NCI-H2227 treated with DMSO at 0.1 percent for 48 hours (cell line): ENCODE results near the gene AP2A1.

Source experiments
- DNase-seq: peaks from one replicate; lab custom pipeline; 2025; lab: John Stamatoyannopoulos, UW

Gene AP2A1

DNA sequence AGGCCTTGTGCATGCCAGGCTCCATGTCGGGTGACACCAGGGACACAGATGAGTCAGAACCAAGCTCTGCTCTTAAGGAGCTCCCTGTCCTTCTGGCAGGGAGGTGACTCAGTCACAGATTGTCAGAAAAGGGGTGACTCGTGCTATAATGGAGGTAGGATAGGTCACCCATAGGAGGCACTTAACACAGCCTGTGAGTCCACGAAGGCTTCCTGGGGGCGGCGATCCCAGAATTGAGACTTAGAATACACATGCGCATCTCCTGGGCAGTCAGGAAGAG is 26.7 kb downstream of the AP2A1 start:
- no peak for DNase-seq

DNA sequence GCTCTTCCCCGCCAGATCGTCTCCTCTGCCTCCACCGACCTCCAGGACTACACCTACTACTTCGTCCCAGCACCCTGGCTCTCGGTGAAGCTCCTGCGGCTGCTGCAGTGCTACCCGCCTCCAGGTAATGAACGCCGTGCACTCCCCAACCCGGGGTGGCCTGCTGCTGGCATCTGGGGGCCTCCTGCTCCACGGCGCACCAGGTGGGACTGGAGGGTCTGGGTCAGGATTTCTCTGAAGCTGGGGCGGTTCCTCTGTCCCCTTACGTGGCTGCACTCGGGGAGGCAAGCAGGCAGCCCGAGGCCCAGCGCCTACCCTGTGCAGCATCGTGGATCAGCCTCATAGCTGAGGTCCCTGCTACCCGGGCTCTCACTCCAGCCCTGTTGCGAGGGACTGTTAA is 28.8 kb downstream of the AP2A1 start:
- DNase-seq = no peak

DNA sequence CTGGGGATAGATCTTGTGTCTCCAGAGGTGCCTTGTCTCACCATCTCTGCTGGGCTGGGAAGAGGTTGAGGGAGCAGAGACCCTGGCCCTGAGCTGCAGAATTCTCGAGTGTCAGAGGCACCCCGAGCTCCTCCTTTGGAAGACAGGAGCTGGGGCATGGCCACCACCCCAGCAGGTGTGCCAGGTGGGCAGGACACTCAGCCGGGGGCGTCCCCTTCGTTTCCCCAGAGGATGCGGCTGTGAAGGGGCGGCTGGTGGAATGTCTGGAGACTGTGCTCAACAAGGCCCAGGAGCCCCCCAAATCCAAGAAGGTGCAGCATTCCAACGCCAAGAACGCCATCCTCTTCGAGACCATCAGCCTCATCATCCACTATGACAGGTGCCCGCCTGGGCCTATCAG is 31.8 kb downstream of the AP2A1 start:
- DNase-seq = no peak

DNA sequence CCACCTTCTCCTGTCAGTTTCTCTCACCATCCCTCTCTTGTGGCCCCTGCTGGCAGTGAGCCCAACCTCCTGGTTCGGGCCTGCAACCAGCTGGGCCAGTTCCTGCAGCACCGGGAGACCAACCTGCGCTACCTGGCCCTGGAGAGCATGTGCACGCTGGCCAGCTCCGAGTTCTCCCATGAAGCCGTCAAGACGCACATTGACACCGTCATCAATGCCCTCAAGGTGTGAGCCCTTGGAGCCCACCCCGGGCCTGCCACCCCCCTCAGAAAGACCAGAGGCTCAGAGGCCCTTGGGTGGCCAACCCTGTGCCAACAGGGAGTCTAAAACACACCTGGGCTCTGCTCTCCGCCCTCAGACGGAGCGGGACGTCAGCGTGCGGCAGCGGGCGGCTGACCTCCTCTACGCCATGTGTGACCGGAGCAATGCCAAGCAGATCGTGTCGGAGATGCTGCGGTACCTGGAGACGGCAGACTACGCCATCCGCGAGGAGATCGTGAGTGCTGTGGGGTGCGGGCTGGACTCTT is 32.5 kb downstream of the AP2A1 start:
- no peak for DNase-seq

DNA sequence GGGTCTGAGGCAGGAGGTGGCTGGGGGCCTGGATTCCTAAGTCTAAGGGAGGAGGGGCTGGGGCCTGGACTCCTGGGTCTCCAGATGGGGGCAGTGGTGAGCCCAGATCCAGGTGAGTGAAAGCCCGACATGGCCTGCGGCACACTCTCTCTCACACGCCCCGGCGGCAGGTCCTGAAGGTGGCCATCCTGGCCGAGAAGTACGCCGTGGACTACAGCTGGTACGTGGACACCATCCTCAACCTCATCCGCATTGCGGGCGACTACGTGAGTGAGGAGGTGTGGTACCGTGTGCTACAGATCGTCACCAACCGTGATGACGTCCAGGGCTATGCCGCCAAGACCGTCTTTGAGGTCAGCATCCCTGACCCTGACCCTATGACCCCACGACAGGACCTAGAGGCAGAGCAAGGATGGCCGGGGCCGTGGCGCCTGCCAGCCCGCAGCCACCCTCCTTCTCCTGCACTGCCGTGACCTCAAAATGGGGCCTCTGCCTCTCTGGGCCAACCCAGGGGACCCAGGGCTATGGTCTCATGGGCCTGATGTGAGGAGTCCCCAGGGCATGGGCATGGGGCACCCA is 33.1 kb downstream of the AP2A1 start:
- DNase-seq = no peak

DNA sequence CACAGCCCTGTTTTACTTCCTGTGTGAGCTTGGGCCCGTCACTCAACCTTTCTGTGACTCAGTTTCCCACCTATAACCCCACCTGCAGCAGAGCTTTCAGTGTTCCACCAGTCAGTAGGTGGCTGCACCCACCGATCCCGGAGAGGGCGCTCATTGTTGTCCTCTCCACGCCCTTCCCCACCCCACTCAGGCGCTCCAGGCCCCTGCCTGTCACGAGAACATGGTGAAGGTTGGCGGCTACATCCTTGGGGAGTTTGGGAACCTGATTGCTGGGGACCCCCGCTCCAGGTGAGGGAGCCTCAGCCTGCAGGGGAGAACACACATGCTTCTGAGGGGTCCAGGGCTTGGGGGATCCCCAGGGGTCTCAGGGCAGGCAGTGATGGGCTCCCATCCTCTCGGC is 34.0 kb downstream of the AP2A1 start:
- DNase-seq = no peak

DNA sequence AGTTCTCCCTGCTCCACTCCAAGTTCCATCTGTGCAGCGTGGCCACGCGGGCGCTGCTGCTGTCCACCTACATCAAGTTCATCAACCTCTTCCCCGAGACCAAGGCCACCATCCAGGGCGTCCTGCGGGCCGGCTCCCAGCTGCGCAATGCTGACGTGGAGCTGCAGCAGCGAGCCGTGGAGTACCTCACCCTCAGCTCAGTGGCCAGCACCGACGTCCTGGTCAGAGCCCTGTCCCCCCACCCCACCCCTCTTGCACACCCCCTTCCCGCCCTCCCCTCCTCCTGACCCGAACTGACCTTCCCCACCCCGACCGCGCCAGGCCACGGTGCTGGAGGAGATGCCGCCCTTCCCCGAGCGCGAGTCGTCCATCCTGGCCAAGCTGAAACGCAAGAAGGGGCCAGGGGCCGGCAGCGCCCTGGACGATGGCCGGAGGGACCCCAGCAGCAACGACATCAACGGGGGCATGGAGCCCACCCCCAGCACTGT is 34.6 kb downstream of the AP2A1 start:
- DNase-seq = no peak

DNA sequence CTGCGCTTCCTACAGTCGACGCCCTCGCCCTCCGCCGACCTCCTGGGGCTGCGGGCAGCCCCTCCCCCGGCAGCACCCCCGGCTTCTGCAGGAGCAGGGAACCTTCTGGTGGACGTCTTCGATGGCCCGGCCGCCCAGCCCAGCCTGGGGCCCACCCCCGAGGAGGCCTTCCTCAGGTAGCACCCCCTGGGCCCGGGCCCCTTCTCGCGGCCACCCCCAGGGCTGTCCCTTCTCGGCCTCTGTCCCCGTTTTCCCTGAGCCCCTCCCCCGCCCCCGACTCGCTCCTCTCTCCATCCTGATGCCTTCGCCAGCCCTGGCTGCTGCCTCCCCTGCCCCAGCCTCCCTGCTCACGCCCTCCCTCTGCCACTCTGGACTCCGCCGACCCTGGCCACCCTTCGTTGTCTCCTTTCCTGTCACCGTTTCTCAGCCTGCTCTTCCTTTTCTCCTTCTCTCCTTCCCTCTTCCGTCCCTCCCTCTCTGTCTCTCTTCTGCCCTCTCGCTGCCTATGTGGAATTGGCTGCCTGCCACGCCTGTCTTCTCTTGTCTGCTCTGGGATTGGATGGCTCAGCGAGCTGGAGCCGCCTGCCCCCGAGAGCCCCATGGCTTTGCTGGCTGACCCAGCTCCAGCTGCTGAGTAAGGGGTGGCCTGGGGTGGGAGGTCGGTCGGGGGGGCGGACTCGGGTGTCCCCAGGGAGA is 35.3 kb downstream of the AP2A1 start:
- DNase-seq = peak; percentile 63

DNA sequence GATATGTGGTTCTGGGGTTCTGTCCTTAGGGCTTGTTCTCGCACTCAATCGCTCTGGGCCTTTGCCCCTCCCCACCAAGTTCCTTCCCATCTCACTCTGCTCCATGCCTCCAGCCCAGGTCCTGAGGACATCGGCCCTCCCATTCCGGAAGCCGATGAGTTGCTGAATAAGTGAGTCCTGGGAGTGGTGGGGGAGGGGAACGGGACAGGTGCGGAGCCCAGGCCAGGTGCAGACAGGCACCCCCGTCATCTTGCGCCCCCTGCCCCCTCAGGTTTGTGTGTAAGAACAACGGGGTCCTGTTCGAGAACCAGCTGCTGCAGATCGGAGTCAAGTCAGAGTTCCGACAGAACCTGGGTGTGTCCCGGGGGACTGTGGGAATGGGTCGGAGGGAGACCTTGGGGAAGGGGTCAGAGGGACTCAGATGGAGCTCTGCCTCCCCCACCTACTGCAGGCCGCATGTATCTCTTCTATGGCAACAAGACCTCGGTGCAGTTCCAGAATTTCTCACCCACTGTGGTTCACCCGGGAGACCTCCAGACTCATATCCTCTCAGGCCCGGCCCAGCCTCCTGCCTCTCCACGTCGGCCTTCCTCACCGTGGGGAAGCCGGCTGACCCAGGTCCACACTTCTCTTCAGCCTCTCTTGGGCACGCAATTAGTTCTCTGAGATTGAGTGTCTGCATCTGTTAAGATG is 36.2 kb downstream of the AP2A1 start:
- no peak for DNase-seq

DNA sequence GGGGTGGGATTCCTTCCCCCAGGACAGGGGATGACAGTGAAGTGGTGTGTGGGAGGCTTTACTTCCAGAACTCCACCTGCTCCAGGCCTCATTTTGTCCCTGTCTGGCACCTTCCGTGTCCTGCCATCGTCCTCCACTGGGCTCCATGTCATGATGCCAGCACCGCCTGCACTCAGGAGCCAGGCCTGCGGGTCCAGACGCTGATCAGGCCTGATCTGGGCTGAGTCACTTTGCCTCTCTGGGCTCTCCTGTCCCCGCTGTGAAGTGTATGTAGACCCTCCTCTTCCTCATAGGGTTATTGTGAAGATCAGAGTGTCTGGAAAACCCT is 36.7 kb downstream of the AP2A1 start:
- no peak for DNase-seq

DNA sequence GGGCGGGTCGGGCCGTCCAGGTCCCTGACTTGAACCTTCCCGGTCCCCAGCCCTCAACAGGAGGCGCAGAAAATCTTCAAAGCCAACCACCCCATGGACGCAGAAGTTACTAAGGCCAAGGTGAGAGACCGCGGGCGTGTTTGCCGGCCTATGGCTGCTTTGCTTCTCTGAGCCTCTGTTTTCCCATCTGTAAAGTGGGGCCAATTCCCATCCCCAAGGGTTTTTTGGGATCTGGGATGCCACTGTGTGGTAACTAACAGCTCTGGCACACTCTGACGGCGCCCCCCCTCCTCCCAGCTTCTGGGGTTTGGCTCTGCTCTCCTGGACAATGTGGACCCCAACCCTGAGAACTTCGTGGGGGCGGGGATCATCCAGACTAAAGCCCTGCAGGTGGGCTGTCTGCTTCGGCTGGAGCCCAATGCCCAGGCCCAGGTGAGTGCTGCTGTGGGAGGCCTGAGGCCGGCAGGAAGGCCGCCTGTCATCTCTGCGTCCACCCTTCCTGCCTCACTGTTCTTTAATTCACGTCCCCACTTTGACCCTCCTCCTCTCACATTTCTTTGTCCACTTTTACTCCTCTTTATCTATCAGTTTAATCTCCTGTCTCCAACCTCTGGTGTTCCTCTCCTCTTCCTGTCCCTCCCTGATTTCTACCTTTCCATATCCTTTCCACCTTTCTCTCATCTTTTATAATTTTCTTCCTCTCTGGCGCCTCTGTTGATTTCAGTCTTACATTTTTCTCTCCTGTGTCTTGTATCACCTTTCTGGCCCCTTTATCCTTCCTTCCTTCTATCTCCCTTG is 39.2 kb downstream of the AP2A1 start:
- DNase-seq = no peak

DNA sequence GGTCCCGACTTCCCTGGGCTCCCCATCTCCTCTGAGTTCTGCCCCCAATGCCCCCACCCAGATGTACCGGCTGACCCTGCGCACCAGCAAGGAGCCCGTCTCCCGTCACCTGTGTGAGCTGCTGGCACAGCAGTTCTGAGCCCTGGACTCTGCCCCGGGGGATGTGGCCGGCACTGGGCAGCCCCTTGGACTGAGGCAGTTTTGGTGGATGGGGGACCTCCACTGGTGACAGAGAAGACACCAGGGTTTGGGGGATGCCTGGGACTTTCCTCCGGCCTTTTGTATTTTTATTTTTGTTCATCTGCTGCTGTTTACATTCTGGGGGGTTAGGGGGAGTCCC is 39.8 kb downstream of the AP2A1 start:
- no peak for DNase-seq

DNA sequence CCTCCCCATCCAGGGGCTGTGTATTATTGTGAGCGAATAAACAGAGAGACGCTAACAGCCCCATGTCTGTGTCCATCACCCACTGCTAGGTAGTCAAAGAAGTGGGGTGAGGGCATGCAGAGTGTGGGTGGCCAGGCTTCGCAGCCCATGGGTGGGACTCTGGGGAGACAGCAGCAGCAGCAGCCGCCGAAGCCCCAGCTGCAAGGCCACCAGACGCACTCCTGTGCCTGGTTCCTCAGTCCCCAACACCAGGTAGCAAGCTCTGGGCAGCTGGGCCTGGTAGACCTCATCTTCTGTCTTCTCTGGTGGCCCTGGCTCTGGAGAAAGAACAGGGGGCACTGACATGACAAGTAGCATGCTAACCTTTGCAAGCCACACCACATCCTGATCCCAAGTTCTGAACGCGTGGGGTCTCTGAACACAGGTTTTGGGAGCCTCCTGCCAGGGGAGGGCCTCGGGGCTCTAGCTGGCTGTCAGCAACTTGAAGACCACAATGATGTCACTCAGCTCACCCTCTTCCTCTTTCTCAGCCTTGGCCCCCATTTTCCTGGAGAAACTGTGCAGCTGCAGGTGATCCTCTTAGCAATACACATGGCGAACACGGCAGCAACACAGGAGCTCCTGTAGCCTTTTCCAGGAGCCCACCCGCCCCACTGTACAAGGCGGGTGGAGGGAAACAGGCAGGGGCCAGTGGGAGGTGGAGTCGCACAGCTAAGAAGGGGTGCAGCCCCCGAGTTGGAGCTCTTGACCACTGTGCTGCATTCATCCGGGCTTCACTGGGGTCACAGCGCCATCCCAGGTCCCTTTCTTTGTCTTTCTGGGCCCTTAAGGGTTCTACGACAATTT is 40.5 kb downstream of the AP2A1 start:
- no peak for DNase-seq

DNA sequence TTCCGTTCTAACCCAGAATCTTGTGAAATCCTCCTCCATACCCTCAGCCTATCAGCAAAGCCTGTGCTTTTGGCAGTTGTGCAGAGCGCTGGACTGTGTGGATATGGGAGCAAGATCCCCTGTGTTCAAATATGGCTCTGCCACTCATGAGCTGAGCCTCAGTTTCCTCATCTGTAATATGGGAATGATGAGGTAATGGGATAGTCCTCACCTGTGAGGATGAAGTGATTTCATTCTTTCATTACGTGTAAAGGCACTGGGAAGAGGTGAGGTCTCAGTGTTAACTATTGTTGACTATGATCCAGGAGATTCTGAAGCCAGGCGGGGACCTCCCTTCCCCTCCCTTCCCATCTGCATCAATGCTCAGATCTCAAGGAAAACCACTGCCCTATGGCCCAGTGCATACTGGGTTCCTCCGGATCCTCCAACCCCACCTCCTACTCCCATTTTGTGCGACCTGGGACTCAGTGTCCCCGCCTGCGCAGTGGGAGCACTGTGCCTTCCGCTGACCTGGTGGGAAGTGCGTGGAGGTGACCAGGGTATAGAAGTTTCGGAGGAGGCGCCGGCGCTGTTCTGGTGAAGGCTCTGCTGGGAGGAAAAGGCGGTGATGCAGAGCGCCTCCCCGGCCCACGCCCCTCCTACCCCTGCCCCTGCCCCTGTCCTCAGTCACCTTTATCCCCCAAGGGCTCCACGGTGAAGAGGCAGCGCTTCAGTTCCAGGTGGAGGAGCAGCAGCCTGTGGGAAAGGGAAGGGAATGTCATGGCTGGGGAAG is 41.3 kb downstream of the AP2A1 start:
- no peak for DNase-seq

DNA sequence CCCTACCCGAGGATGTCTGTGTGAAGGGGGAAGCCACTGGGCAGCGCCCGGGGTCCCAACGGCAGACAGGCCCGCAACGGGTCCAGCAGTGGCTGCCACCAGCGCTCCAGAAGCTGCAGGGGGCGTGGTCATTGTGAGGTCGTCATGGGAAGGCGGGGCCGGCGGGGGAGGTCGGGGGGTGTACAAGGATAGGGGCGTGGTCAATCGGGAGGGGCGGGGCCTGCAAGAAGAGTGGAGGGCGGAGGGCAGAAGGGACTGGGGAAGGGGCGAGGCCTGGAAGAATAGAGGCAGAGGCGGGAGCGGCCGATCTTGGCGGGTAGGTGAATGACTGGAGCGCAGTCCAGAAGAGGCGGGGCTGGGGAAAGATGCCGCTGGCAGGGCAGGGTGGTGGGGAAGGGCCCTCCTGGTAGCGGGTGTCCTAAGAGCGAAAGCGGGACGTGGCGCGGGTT is 41.9 kb downstream of the AP2A1 start:
- DNase-seq = no peak

DNA sequence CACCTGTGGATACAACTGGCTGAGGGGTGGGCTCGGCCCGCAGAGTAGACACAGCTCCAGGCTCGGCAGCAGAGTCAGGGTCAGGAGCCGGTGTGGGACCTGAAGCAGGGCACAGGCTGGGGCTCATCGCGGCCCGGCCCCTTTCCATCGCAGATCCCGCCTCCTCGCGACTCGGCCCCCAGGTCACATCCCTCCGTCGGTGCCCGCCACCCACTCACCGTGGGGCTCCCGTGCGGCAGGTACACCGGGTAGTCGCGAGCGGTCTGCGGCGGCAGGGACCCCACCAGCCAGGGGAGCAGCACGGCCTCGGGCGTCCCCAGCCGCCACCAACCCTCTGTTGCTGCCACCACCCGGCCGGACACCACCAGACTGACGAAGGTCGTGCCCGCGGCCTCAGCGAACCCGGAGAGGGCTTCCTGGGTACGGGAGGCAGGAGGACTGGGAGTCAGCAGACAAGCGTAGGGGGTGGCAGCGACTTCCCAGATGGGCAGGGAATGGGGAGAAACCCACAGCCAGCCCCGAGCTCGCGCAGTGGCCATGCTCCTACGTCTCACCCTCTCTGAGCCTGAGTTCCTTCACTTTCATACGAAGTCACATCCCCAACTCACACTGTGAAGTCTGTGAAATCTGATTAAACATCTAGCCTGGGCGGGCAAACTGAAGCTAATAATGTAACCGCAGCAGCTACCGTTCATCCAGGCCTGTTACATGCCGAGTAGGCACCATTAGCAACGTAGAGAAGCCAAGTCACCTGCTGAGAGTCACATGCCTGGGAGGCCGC is 42.5 kb downstream of the AP2A1 start:
- no peak for DNase-seq

DNA sequence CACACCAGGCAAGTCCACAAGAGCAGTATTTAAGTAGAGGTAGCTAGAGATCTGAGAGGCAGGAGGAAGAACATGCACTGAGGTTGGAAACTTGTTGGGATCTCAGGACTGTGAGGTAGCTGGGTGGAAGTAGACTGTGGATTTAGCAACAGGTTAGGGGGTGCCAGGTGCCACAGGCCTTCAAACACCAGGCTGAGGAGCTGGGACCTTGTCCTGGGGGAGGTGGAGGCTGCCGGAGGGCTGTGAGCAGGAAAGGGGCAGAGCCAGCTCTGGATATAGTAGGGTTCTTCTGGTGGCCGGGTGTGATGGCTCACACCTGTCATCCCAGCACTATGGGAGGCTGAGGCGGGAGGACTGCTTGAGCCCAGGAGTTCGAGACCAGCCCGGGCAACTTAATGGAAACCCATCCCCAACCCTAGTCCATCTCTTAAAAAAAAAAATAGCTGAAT is 43.2 kb downstream of the AP2A1 start:
- peak; percentile 6 for DNase-seq

DNA sequence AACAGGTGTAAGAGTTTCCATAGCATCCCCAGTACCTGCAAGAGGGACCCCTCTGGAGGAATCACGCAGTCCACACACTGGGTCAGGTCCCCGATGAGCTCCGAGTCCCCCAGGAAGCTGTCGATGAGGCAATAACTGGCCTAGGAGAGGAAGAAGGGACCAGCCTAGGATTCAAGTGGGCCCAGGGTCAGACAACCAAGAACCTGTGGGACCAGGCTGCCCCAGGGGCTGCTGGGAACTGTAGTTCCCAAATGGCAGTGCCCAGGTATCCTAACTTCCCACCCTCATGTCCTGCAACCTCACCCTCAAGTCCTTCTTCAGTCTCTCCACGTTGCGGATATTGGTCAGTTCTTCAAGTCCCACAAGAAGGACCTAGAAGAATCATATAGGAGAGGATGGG is 44.5 kb downstream of the AP2A1 start:
- DNase-seq = no peak

DNA sequence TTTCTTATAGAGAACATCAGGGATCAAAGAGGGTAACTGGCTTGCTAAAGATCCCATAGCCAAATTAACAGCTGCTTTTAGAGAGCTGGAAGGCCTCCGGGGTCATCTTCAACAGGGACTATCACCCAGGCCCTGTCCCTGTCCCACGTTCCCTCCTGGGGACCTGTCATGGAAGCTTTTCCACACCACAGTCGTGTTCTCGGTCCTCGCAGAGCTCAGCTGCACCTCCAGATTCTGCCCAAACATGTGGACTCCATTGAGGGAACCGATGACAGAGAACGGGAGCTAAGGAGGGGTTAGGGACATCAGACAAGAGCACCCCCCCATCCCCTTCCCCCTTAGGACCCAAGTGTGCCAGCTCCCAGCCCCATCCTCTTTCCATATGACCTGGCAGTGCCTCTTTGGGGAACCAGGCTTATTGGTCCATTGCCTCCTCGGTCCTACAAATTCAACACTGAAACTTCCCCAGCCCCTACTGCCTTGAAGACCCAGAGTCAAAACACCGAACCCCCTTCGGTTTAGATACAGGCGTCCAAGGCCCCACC is 45.7 kb downstream of the AP2A1 start:
- no peak for DNase-seq
